Spleen (tissue), 7 donors: ENCODE data around the gene CPD.

Source experiments
- CTCF ChIP-seq, 11 experiments: fragments of 200-600 bp in 7 of 11; fragments of 450-650 bp in 4 of 11; sonication (generic) in 4 of 11; IDR thresholded peaks in 8 of 11; conservative IDR thresholded peaks in 3 of 11; 1 replicate in 7 of 11; 2 replicates in 4 of 11; pipeline versions ENCODE4 v1.4.0 to v1.8.0; 2016 to 2021; ENCODE audit warnings: antibody characterized with exemption in 11 of 11, inconsistent platforms in 4 of 11, mild to moderate bottlenecking in 1 of 11
- POLR2AphosphoS5 ChIP-seq, 3 donors: sonication (generic); formaldehyde crosslinking; IDR thresholded peaks; one replicate each; pipeline ENCODE4 v1.5.1; 2017; ENCODE audit warnings: antibody characterized with exemption in 3 of 3
- donor health status: DM: no; HTN: no; CAD: no; lungs with moderate emphysema.
- donor health status: DM: no; HTN: no; CAD: no.
- donor health status: DM: no; HTN: no; CAD: no.

DNA sequence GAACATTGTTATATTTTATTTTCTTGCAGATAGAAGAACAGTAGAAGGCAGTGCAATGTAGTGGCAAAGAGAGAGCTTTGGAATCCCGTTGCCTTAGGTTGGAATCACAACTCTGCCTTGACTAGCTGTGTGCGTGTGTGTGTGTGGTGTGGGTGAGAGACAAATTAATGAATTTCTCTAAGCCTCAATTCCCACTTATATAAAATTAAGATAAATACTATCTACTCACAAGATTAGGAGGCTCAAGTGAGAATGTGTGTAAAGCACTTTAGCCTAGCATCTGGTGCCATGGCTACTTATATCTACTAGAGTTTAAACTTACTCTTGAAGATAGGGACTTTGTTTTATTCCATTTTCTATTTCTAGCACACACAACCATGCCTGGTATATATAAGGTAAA is 12.8 kb downstream of the CPD start:
- TF ChIP-seq CTCF (IDR thresholded peaks at IDR 0.05 in 8 of 11, conservative IDR thresholded peaks at IDR 0.05 in 3 of 11) (no peak), POLR2AphosphoS5 (IDR thresholded peaks at IDR 0.05) (no peak)
